Endothelial cell of umbilical vein (primary cell): ENCODE results near the gene DCUN1D2. TPM values are rescaled to one million over a fixed set of nuclear protein-coding genes. Genes with fewer than 3 reads are reported as not detected.

Experiments
- BruUV-seq: library from RNA; stranded (reverse); fragments of 400-500 nt; replicated peaks from 2 replicates; lab custom pipeline; 2021; lab: Mats Ljungman, UMichigan
- CTCF ChIA-PET: fragments of 300-600, 350-600 bp; sonication (Branson Sonifier 250); formaldehyde crosslinking; loops from one replicate; lab custom pipeline; 2021; ENCODE audit warnings: antibody characterized with exemption, inconsistent platforms; lab: Charles Lee
- POLR2A ChIA-PET: fragments of 300-600, 350-600 bp; sonication (Branson Sonifier 250); formaldehyde crosslinking; loops from one replicate; lab custom pipeline; 2021; ENCODE audit warnings: antibody characterized with exemption, inconsistent platforms; lab: Charles Lee
- DNase-seq: peaks from one replicate; pipeline ENCODE4 v3.0.0-alpha.2; 2011; ENCODE audit warnings: low read depth, low spot score
- FAIRE-seq: peaks from 2 replicates; lab custom pipeline; 2011; peaks lifted over from hg19 to GRCh38; lab: Jason Lieb, UNC
- H2AFZ ChIP-seq: 2 replicates; pipeline ENCODE4 v1.6.0; 2012; ENCODE audit warnings: low read depth, low read length, control low read depth, inconsistent platforms
- H3K27ac ChIP-seq: 2 replicates; pipeline ENCODE4 v1.5.1; 2011; ENCODE audit warnings: low read depth, mild to moderate bottlenecking, control low read depth, low read length, moderate library complexity; ENCODE audit not compliant: insufficient read depth
- H3K27me3 ChIP-seq, 2 experiments: 2 replicates each; pipeline versions ENCODE4 v1.6.0 to v1.6.1; 2011; ENCODE audit warnings: low read length in 2 of 2, mixed read lengths in 1 of 2; ENCODE audit not compliant: control insufficient read depth in 2 of 2, insufficient read depth in 2 of 2
- H3K36me3 ChIP-seq, 2 experiments: 2 replicates in 1 of 2; 3 replicates in 1 of 2; pipeline ENCODE4 v1.5.1; 2011; ENCODE audit warnings: low read length in 2 of 2, mild to moderate bottlenecking in 1 of 2, moderate library complexity in 1 of 2; ENCODE audit not compliant: control insufficient read depth in 2 of 2, insufficient read depth in 2 of 2; ENCODE audit errors: extremely low read depth in 1 of 2
- H3K4me1 ChIP-seq: 3 replicates; pipeline ENCODE4 v1.5.1; 2011; ENCODE audit warnings: mild to moderate bottlenecking, low read length; ENCODE audit not compliant: control insufficient read depth, insufficient read depth; ENCODE audit errors: extremely low read depth
- H3K4me2 ChIP-seq: 2 replicates; pipeline ENCODE4 v1.6.1; 2011; ENCODE audit warnings: low read length, control low read depth, mixed read lengths; ENCODE audit not compliant: insufficient read depth
- H3K4me3 ChIP-seq, 3 experiments: fragments of 200-600 bp in 1 of 3; sonication (generic), shearing (Covaris generic) in 1 of 3; replicated peaks in 1 of 3; 2 replicates each; pipeline ENCODE4 v1.5.1; 2011 to 2016; ENCODE audit warnings: control low read depth in 3 of 3, low read length in 3 of 3, mild to moderate bottlenecking in 2 of 3, inconsistent platforms in 1 of 3, low read depth in 1 of 3, moderate library complexity in 1 of 3; ENCODE audit not compliant: insufficient read depth in 1 of 3
- H3K79me2 ChIP-seq: 2 replicates; pipeline ENCODE4 v1.6.0; 2012; ENCODE audit warnings: low read length, inconsistent platforms; ENCODE audit not compliant: control insufficient read depth, insufficient read depth
- H3K9ac ChIP-seq: replicated peaks from 2 replicates; pipeline ENCODE3; 2011; ENCODE audit warnings: low read length, control low read depth; ENCODE audit not compliant: insufficient read depth; ENCODE audit errors: extremely low read depth
- H3K9me1 ChIP-seq: replicated peaks from 3 replicates; pipeline ENCODE4 v1.6.0; 2011; ENCODE audit warnings: mild to moderate bottlenecking, low read length; ENCODE audit not compliant: control insufficient read depth, insufficient read depth; ENCODE audit errors: extremely low read depth
- H3K9me3 ChIP-seq: replicated peaks from 2 replicates; pipeline ENCODE4 v1.5.1; 2012; ENCODE audit warnings: low read length, inconsistent platforms; ENCODE audit not compliant: control insufficient read depth, insufficient read depth
- H4K20me1 ChIP-seq: replicated peaks from 2 replicates; pipeline ENCODE3; 2011; ENCODE audit warnings: mild to moderate bottlenecking, low read length; ENCODE audit not compliant: control insufficient read depth, insufficient read depth; ENCODE audit errors: extremely low read depth
- EZH2 ChIP-seq: IDR thresholded peaks from 2 replicates; pipeline ENCODE4 v1.6.1; 2012; ENCODE audit warnings: borderline replicate concordance, low read depth, mild to moderate bottlenecking, moderate library complexity, low read length, inconsistent platforms; ENCODE audit not compliant: severe bottlenecking
- FOS ChIP-seq: IDR thresholded peaks from 2 replicates; pipeline ENCODE4 v1.6.1; 2011; ENCODE audit warnings: mild to moderate bottlenecking, low read length, moderate library complexity, borderline replicate concordance; ENCODE audit not compliant: insufficient read depth
- GATA2 ChIP-seq: IDR thresholded peaks from 2 replicates; pipeline ENCODE4 v1.7.0; 2011; ENCODE audit warnings: low read depth, mild to moderate bottlenecking, moderate library complexity, mixed read lengths, low read length; ENCODE audit not compliant: insufficient read length, insufficient read depth
- JUN ChIP-seq: IDR thresholded peaks from 2 replicates; pipeline ENCODE4 v1.6.1; 2011; ENCODE audit warnings: borderline replicate concordance, low read depth; ENCODE audit not compliant: insufficient read length, insufficient read depth
- MYC ChIP-seq: IDR thresholded peaks from one replicate; pipeline ENCODE4 v1.6.1; 2011; ENCODE audit warnings: mild to moderate bottlenecking, low read depth, low read length
- POLR2A ChIP-seq: IDR thresholded peaks from 2 replicates; pipeline ENCODE4 v1.6.1; 2012; ENCODE audit warnings: low read depth, mild to moderate bottlenecking, control low read depth, low read length
- POLR2AphosphoS5 ChIP-seq: IDR thresholded peaks from 2 replicates; pipeline ENCODE4 v1.6.1; 2012; ENCODE audit warnings: low read depth, mild to moderate bottlenecking, control low read depth, low read length, moderate library complexity; ENCODE audit not compliant: insufficient read depth
- dilution Hi-C: fragments of 300-500 bp; cut with MboI; formaldehyde crosslinking; loops from one replicate; pipeline ENCODE4 v1.15.0; 2019; ENCODE audit warnings: low sequenced_read_pairs; ENCODE audit not compliant: extremely low pct_ligation_motif_present
- intact Hi-C: fragments of 100-400 bp; cut with micrococcal nuclease; formaldehyde crosslinking; loops from one replicate; pipeline ENCODE4 v1.10.0; 2022
- polyA plus RNA-seq, 4 experiments: library from polyadenylated mRNA; depleted of rRNA in 3 of 4; stranded (reverse) in 3 of 4; unstranded in 1 of 4; fragments of >200 nt; gene quantifications; 2 replicates each; pipeline versions ENCODE4 v1.2.1 to v1.2.3, GENCODE V29; 2011 to 2012; ENCODE audit warnings: missing spikeins in 1 of 4
- total RNA-seq: library from RNA; stranded (reverse); gene quantifications from 2 replicates; pipeline ENCODE4 v1.2.3, GENCODE V29; 2021
- TF ChIP-seq, protein P1 (sequence below), 2 donors: IDR thresholded peaks; 1 replicate in 1 of 2; 2 replicates in 1 of 2; pipeline ENCODE4 v1.5.1; 2011; ENCODE audit warnings: low read length in 2 of 2, mild to moderate bottlenecking in 2 of 2, moderate library complexity in 2 of 2, control low read depth in 1 of 2, inconsistent platforms in 1 of 2, low read depth in 1 of 2; ENCODE audit not compliant: insufficient read depth in 1 of 2; ENCODE audit errors: extremely low read depth in 1 of 2
- TF ChIP-seq, protein P2 (sequence below): IDR thresholded peaks from 2 replicates; pipeline ENCODE4 v1.6.1; 2011; ENCODE audit not compliant: insufficient read depth, insufficient read length

The DCUN1D2 gene
- total and polyA plus RNA-seq, 2 donors (not counting 3 experiments of a cell fraction or from before 2014, with no cell fraction given): 10.5 to 24.9 TPM

DNA sequence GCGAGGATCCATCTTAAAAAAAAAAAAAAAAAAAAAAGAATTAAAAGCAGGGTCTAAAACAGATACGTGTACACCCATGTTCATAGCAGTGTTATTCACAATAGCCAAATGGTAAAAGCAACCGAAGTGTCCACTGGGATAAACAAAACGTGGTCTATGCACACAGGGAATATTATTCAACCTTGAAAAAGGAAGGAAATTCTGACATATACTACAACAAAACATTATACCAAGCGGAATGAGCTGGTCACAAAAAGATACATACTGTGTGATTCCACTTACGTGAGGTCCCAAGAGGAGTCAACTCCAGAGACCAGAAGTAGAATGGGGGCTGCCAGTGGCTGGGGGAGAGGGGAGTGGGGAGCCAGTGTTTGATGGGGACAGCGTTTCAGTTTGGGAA lies 22.5 kb downstream of the DCUN1D2 start:
- dilution Hi-C loops (no loop called here), intact Hi-C loops (no loop called here)
- H3K79me2 ChIP-seq: no peaks in the 10 kb centered on the region
- no peaks in the 10 kb centered on the region for H3K9me1 ChIP-seq
- ChIA-PET CTCF (no interaction called here), POLR2A (no interaction called here)
- H3K4me1 ChIP-seq: peaks cover 5% of the 10 kb centered on the region
- H3K36me3 ChIP-seq: peaks cover 0 to 2% of the 10 kb centered on the region in 2 experiments
- DNase-seq (no peak), FAIRE-seq (no peak)
- H3K27ac ChIP-seq: no peak overlapping the region
- H3K4me2 ChIP-seq: no peak overlapping the region
- BruUV-seq: no TSS peak
- H2AFZ ChIP-seq: no peak overlapping the region
- no peaks in the 10 kb centered on the region for H3K9me3 ChIP-seq
- TF ChIP-seq MYC: no peak
- no peak for TF ChIP-seq FOS
- no peak for TF ChIP-seq GATA2
- TF ChIP-seq, protein P1, sequence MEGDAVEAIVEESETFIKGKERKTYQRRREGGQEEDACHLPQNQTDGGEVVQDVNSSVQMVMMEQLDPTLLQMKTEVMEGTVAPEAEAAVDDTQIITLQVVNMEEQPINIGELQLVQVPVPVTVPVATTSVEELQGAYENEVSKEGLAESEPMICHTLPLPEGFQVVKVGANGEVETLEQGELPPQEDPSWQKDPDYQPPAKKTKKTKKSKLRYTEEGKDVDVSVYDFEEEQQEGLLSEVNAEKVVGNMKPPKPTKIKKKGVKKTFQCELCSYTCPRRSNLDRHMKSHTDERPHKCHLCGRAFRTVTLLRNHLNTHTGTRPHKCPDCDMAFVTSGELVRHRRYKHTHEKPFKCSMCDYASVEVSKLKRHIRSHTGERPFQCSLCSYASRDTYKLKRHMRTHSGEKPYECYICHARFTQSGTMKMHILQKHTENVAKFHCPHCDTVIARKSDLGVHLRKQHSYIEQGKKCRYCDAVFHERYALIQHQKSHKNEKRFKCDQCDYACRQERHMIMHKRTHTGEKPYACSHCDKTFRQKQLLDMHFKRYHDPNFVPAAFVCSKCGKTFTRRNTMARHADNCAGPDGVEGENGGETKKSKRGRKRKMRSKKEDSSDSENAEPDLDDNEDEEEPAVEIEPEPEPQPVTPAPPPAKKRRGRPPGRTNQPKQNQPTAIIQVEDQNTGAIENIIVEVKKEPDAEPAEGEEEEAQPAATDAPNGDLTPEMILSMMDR (IDR thresholded peaks at IDR 0.05; ENCODE audit: extremely low read depth in 1 of 2, insufficient read depth in 1 of 2, low read depth in 1 of 2, low read length in 2 of 2): no peak
- TF ChIP-seq, protein P2, sequence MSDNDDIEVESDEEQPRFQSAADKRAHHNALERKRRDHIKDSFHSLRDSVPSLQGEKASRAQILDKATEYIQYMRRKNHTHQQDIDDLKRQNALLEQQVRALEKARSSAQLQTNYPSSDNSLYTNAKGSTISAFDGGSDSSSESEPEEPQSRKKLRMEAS: no peak
- no peak for TF ChIP-seq POLR2AphosphoS5
- TF ChIP-seq POLR2A: no peak
- TF ChIP-seq EZH2: no peak
- TF ChIP-seq JUN: no peak
- no peak overlapping the region for H3K4me3 ChIP-seq
- no peak overlapping the region for H3K9ac ChIP-seq
- no peaks in the 10 kb centered on the region for H3K27me3 ChIP-seq
- no peaks in the 10 kb centered on the region for H4K20me1 ChIP-seq
